Vagina (tissue), 2 donors: Measurements from ENCODE around the gene RAB11FIP4.

ENCODE experiments used
- CTCF ChIP-seq, 3 experiments: fragments of 450-650 bp in 2 of 3; fragments of 200-600 bp in 1 of 3; sonication (generic) in 1 of 3; IDR thresholded peaks; one replicate each; pipeline ENCODE4 v1.5.1; 2017 to 2019; ENCODE audit warnings: antibody characterized with exemption in 3 of 3, mild to moderate bottlenecking in 2 of 3, moderate library complexity in 2 of 3
- POLR2A ChIP-seq, 2 donors: fragments of 450-650 bp; IDR thresholded peaks; one replicate each; pipeline ENCODE4 v1.6.1; 2017; ENCODE audit warnings: antibody characterized with exemption in 2 of 2, mild to moderate bottlenecking in 2 of 2, moderate library complexity in 2 of 2

GRCh38 chr17:31493656-31494155 is 102.2 kb downstream of the RAB11FIP4 start:
- TF ChIP-seq CTCF (IDR thresholded peaks at IDR 0.05) (no peak), POLR2A (IDR thresholded peaks at IDR 0.05) (no peak)
